Measurements from ENCODE around the gene GAL3ST1.
"Not testable (repeated sequence)": the region's sequence is repeated elsewhere in the genome, so short reads cannot be mapped to it uniquely, and the experiment has no call there.

Gene GAL3ST1

DNA sequence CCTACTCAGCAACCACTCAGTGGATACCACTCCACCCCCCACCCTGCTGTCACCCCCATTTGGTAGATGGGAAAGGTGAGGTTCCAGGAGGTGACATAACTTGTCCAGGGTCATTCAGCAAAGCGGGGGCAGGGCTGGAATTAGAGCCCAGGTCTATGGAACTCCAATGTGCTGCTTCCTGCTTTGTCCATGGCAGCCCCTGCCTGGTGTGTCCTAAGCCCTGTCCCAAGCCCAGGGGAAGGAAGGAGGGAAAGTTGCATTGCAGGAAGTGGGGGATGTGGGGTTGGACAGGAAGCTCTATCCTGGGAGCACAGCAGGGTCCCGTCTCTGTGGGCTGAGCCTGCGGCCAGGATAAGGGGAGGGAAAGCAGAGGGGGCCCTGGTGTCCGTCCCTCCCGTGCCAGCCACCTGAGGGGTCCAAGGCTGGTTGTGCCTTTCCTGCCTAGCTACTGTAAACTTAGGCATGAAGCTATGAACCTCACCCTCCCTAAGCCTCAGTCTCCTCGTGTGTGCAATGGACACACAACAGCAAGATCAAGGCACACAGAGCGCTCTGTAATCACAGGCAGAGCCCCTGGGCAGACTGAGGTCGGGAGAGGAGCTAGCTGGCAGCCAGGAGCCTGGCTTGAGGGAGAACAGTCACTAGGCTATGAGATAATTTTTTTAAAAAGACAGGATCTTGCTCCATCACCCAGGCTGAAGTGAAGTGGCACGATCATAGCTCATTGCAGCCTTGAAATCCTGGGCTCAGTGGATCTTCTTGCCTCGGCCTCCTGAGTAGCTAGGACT lies 12.9 kb downstream of the GAL3ST1 start:
- DNase-seq: no peak

DNA sequence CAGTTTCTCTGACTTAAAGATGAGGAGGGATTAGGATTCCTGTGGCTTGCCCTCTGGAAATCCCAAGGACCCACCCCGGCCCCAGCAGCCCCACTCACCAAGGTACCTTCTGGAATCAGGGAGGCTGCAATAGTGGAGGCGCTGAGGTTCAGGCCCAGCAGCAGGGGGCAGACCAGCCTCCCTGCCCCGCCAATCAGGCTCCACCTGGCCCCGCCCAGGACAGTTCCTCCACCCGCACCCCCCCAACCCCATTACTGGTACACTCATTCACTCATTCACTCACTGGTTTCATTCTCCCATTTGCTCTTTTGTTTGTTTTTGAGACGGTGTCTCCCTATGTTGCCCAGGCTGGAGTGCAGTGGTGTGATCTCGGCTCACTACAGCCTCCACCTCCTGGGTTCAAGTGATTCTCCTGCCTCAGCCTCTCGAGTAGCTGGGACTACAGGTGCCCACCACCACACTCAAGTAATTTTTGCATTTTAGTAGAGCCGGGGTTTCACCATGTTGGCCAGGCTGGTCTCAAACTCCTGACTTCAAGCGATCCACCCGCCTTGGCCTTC lies 13.7 kb downstream of the GAL3ST1 start:
- not testable (repeated sequence) for DNase-seq

DNA sequence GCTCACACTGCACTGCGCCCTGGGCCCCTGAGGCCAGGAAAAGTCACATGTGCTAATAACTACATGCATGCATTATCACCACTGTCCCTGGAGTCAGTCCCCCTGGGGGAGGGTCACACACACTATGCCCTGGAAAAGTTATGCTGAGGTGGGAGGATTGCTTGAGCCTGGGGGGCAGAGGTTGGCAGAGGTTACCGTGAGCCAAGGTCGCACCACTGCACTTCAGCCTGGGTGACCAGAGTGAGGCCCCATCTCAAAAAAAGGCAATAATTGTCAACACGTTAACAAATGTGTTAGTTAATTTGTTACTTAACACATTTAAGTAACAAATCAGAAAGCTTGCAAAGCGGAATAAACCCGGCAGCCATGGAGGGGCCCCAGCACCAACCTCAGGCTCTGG lies 14.6 kb downstream of the GAL3ST1 start:
- no peak for DNase-seq

DNA sequence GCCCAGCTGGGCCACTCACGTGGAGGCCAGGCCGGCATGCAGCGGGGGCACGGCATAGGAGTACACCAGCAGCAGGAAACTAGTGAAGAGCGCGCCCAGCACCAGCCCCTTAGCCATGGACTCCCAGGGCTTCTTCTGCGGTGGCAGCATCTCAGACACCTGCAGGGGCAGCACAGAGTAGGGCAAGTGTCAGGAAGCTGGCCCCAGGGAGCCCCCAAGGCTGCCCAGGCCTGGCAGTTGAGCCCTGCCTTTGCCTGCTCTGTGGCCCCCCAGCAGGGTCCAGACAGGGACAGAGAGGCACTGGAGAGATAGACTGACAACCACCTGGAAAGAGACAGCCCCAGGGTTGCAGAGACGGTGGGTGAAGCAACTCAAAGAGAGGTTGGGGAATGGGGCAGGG lies 17.2 kb downstream of the GAL3ST1 start:
- no peak for DNase-seq

DNA sequence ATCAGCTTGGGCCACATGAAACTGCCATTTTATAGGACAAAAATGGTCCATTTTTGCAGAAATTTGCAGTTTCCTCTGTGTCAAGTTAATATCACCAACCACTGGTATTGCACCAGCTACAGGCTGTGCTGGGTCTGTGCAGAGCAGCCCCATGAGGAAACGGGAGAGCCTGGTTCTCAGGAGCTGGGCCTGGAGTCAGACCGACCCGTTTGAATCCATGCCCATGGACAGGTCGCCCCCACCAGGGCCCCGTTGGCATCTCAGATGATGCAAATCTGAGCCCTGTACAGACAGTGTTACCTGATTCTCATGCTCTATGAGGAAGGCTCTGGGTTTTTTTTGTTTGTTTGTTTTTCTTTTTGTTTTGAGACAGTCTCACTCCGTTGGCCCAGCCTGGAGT lies 18.1 kb downstream of the GAL3ST1 start:
- DNase-seq: no peak

DNA sequence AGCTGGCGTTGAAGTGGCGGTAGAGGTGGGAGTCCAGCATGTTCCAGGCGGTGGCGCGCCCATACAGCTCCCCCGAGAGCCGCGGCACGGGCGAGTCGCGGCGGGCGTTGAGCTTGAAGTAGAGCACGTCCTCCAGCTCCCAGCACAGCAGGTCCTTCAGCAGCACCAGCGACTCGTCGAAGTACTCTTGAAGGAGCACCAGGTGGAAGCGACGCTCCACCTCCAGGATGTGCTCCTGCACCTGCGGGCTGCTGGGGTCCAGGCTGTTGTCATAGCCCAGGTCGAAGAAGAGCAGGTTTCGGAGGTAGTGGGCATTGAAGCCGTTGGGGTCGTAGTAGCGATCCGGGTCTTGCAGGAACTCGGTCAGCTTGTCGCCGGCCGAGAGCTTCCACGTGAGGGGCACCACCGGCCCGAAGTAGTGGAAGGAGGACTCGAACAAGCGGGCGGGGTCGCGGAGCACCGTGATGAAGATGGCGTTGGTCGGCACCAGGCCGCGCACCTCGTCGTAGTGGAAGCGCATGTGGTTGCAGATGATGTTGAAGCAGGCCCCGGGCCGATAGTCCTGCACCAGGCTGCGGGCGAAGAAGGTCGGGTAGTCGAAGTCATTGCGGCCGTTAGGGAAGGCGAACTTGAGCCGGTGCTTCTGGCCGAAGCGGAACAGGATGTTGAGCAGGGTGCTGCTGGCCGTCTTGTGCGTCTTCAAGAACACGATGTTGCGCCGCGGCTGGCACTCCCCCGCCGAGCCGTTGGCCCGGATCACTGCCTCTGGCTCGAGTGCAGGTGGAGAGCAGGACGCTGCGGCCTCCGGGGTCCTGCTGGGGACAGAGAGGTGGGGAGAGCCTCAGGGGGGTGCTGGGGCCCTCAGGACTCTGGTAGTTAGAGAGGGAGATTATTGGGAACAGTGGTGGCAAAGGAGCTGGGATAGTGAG lies 18.9 kb downstream of the GAL3ST1 start:
- no peak for DNase-seq

DNA sequence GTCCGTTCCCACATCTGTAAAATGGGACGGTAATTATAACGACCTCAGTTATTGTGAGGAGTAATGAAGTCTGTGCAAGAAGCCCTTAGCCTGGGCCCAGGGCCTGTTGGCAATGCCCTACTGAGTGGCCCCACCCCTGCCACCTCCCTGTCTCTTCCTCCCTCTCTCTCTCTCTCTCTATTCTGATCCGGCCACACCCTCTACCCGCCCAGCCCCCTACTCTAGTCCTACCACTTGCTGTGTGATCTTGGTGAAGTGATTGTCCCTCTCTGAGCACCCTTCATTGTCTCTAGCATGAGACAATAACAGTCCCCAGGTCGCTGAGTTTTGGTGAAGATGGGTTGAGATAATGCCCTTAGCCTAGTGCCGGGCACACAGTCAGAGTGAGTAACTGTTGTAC lies 20.5 kb downstream of the GAL3ST1 start:
- DNase-seq: no peak

DNA sequence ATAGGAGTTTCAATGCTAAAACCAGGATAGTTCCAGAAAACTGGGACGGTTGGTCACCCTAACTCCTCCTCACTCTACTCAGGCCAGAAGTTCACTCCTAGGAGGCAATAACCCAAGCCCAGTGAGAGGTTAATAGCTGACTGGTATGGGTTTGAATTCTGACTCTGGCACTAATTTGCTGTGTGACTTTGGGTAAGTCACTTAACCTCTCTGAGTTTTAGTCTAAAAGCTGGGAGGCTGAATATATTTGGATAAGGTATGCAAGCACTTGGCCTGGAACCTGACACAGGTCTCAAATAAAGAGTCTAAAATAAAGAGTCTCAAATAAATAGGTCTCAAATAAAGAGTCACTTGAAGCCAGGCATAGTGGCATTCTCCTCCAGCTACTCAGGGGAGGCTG lies 21.7 kb downstream of the GAL3ST1 start:
- DNase-seq: no peak

DNA sequence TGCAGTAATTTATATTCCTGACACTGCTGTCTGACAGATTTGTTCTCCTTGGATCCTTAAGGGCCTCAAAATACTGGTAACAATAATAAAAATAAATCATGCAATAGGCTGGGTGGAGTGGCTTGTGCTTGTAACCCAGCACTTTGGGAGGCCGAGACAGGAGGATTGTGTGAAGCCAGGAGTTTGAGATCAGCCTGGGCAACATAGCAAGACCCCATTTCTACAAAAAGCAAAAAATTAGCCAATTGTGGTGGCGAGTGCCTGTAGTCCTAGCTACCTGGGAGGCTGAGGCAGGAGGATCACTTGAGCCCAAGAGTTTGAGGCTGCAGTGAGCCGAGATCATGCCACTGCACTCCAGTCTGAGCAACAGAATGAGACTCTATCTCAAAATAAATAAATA lies 22.7 kb downstream of the GAL3ST1 start:
- DNase-seq: not testable (repeated sequence)

DNA sequence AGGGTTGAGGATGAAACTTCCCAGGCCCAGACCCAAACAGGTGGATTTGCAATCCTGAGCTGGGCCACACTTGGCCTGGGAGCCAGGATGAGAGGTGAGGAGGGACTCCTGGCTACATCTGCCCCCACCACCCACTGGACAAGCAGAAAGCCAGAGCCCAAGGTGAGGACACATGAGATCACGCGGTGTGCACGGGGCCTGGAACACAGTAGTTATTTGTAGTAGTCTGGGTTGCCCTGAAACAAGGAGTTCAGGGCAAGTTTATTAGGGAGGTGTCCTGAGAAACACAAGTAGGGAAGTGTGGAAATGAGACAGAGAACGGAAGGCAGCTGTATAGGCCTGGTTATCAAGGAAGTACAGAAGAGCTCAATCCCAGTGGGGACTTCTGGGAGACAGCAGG lies 27.3 kb downstream of the GAL3ST1 start:
- DNase-seq: no peak

DNA sequence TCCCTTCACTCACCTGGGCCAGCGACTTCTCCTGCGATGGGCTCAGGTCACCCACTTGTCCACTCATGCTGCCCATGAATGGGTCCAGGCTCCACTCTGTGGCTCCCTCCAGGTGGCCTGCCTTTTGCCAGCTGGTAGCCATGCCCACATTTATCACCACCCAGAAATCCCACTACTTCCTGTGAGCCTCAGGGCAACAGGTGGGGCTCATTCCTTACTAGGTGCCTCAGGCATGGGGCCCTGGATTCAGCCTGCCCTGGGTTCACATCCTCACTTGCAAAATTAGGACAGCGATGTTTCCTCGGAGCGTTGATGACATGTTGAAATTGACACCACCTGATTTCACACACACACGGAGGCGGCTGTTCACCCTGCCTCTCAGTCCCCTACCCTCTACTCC lies 27.8 kb downstream of the GAL3ST1 start, which contains the start of gene SEC14L6:
Gene SEC14L6 (minus strand): TSS at position 126 of the 400 bp plus-strand sequence. CDS start 59 bp downstream, at position 67.
- DNase-seq: no peak

DNA sequence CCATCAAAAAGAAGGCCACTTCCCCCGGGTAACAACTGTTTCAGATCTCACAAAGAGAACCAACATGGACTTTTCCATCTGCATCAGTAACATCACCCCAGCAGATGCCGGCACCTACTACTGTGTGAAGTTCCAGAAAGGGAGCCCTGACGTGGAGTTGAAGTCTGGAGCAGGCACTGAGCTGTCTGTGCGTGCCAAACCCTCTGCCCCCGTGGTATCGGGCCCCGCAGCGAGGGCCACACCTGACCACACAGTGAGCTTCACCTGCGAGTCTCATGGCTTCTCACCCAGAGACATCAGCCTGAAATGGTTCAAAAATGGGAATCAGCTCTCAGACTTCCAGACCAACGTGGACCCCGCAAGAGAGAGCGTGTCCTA lies 31.7 kb downstream of the GAL3ST1 start:
- DNase-seq: no peak

DNA sequence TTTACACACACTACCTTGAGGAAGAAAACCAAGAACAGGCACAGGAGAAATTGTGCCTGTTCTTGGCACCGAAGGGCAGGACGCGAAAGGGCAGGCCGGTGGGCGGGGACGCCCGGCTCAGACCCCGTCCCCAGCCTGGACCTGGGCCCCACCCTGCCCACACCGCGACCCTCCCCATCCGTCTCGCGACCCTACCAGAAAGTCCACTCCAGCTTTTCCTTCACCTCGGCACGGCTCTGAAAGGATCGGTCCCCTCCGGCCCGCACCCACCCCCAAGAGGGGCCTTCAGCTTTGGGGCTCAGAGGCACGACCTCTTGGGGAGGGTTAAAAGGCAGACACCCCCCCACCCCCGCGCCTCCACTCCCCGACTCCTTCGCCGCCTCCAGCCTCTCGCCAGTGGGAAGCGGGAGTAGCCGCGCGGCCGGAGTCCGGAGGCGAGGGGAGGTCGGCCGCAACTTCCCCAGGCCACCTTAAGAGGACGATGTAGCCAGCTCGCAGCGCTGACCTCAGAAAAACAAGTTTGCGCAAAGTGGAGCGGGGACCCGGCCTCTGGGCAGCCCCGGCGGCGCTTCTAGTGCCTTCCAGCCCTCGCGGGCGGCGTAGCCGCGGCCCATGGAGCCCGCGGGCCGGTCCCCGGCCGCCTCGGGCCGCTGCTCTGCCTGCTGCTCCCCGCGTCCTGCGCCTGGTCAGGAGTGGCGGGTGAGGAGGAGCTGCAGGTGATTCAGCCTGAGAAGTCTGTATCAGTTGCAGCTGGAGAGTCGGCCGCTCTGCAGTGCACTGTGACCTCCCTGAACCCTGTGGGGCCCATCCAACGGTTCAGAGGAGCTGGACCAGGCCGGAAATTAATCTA lies 32.3 kb downstream of the GAL3ST1 start:
- no peak for DNase-seq

DNA sequence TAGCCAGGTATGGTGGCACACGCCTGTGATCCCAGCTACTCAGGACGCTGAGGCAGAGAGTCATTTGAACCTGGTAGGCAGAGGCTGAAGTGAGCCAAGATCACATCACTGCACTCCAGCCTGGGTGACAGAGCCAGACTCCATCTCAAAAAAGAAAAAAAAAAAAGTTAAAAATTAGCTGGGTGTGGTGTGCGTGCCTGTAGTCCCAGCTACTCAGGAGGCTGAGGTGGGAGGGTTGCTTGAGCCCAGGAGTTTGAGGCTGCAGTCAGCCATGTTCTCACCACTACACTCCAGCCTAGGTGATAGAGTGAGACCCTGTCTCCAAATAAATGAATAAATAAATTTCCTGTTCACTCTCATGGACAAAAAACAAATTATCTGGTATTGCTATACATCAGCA lies 33.0 kb downstream of the GAL3ST1 start:
- DNase-seq: not testable (repeated sequence)

DNA sequence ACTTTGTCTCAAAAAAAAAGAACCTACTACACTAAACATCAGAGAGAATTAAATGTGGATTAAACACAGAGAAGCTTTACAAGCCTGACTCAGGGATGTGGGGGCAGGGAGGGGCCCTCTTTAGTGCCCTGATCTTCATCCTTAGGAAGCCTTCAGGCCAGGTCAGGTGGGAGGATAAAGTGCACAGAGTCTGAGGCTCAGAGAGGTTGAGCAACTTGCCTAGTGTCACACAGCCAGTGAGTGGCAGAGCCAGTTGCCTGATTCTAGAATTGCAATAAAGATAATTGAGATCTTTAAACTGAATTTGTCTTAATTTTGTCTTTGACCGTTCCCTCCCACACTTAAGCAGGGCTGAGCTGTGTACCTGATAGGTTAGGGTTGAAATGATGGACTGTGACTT lies 35.1 kb downstream of the GAL3ST1 start:
- no peak for DNase-seq

DNA sequence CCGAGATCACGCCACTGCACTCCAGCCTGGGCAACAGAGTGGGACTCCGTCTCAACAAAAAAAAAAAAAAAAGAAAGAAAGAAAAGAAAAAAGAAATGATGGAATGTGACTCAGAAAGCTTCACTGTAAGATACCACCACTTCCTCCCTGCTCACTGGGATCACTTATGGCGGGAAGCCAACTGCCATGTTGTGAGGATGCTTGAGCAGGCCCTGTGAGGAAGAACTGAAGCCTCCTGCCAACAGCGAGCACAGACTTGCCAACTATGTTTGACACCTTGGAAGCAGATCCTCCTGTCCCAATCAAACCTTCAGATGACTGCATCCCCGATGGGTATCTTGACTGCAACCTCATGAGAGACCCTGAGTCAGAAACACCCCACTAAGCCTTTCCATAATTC lies 36.2 kb downstream of the GAL3ST1 start:
- DNase-seq: no peak

DNA sequence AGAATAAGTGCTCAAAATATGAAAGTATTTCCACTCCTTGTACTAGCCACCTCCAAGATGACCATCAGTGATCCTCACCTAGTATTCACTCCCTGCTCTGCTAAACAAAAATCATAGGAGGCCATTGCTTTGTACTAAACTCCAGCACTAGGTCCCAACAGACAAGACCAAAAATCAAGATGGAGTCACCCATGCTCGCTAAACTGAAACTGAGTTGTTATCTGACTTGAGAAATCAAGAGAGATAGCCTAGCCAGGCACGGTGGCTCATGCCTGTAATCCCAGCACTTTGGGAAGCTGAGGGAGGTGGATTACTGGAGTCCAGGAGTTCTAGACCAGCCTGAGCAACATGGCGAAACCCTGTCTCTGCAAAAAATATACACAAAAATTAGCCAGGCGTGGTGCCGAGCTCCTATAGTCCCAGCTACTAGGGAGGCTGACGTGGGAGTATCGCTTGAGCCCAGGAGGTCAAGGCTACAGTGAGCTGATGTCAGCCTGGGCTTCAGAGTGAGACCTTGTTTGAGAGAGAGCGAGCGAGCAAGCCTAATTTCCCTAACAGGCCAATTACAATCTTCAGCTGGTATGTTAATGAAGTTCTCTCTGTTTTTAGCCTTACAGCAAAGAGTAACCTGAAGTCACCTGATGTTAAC lies 37.3 kb downstream of the GAL3ST1 start:
- no peak for DNase-seq

DNA sequence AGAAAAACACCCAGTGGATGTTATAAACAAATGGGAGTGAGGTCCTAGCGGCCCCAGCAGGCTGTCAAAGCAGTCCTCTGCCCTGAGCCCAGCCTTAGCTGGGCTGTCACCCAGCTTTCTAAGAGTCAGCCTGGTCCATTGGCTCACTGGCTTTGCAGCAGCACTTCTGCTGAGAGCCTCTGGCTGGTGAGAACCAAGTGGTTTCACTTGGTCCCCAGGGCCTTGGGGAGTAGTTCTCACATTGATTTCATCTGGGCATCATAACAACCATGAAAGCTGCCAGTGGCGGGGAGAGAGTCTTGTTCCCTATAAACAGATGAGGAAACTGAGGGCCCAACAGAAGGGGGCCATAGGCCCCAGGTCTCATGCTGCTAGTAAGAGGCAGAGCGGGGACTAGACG lies 39.3 kb downstream of the GAL3ST1 start:
- DNase-seq: no peak

DNA sequence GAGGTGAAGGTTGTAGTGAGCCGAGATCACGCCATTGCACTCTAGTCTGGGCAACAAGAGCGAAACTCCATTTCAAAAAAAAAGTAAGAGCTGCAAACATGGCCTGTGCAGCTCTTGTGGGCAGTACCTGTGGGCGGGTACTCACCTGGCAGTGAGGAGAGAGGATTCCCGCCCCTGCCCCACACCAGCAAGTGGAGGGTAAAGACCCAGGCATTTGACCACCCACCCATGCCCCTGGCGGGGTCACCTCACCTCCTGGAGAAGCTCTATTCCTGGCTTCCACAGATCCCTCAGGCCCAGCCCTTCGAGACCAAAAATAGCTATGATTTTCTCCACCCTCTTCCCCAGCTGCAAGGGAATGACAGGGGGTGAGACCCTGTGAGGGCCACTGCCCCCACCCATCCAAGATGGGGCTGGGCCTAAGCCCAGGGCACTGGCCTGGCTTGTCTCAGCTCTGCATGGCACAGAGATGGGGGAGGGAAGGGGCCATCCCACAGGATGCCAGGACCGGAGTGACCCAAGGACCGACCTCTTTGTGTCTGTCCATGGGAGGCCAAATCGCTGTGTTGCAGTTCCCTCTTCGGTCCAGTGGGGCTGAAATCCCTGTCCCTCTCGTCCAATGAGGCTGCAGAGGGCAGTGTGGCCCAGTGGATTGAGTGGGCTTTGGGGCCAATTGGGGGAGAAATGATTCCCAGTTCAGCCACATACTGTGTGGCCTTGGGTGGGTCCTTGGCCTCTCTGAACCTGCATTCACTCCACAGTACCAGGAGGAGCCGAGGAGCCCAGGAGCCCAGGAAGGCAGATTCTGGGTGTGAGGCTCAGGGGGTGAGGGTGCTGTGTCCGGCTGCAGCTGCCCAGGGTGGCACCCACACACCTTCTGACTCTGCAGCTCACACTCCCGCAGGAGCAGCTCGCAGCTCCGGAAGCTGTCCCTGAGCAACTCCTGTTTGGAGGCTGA lies 42.5 kb downstream of the GAL3ST1 start:
- DNase-seq: no peak

DNA sequence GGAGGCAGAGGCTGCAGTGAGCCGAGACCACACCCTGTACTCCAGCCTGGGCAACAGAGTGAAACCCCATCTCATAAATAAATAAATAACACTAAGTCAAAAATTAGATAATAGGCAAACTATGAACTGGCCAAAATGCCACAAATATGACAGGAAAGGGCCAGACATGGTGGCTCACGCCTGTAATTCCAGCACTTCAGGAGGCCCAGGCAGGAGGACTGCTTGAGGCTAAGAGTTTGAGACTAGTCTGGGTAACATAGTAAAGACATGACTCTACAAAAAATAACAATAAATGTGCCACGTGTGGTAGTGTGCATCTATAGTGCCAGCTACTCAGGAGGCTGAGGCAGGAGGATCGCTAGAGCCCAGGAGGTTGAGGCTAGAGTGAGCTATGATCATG lies 47.8 kb downstream of the GAL3ST1 start:
- DNase-seq: no peak

Data from activated gamma-delta T cell treated with Interleukin-2 at 50 U/mL for 16 hours (primary cell).